Neural cell (in vitro differentiated cells): ENCODE measurements around the gene MRM1. TPM values are rescaled to one million over a fixed set of nuclear protein-coding genes. Genes with fewer than 3 reads are reported as not detected.

Source experiments
- H2AFZ ChIP-seq: fragments of 200-600, 300-800 bp; sonication (generic), shearing (Covaris generic); 2 replicates; pipeline ENCODE4 v1.6.0; 2014; ENCODE audit warnings: low read depth, mild to moderate bottlenecking, antibody characterized with exemption, low read length, moderate library complexity
- H3F3A ChIP-seq: fragments of 200-600 bp; shearing (Covaris generic); 2 replicates; pipeline ENCODE4 v1.6.1; 2016; ENCODE audit warnings: mild to moderate bottlenecking, moderate library complexity, mixed read lengths, antibody characterized with exemption, low read length; ENCODE audit not compliant: insufficient read depth, poor library complexity, severe bottlenecking
- H3K27ac ChIP-seq: fragments of 200-600, 300-800 bp; sonication (generic), shearing (Covaris generic); 2 replicates; pipeline ENCODE4 v1.5.1; 2014; ENCODE audit warnings: mild to moderate bottlenecking, low read length, moderate library complexity
- H3K27me3 ChIP-seq: fragments of 300-800, 200-600 bp; sonication (generic), shearing (Covaris generic); 2 replicates; pipeline ENCODE4 v1.6.0; 2014; ENCODE audit warnings: mild to moderate bottlenecking, low read depth, low read length, moderate library complexity; ENCODE audit not compliant: insufficient read depth
- H3K36me3 ChIP-seq: fragments of 300-800, 200-600 bp; sonication (generic), shearing (Covaris generic); 2 replicates; pipeline ENCODE4 v1.5.1; 2014; ENCODE audit warnings: mild to moderate bottlenecking, antibody characterized with exemption, low read length, moderate library complexity; ENCODE audit not compliant: insufficient read depth
- H3K4me2 ChIP-seq: fragments of 300-800, 200-600 bp; sonication (generic), shearing (Covaris generic); 2 replicates; pipeline ENCODE4 v1.6.0; 2014; ENCODE audit warnings: mild to moderate bottlenecking, low read length
- H3K4me3 ChIP-seq: fragments of 300-800, 200-600 bp; sonication (generic), shearing (Covaris generic); 2 replicates; pipeline ENCODE4 v1.5.1; 2014; ENCODE audit warnings: mild to moderate bottlenecking, low read length, moderate library complexity
- H3K79me2 ChIP-seq: fragments of 200-600 bp; shearing (Covaris generic); replicated peaks from 2 replicates; pipeline ENCODE4 v1.6.0; 2014; ENCODE audit warnings: mild to moderate bottlenecking, low read length, moderate library complexity; ENCODE audit not compliant: insufficient read depth
- H3K9ac ChIP-seq: fragments of 300-800, 200-600 bp; sonication (generic), shearing (Covaris generic); 2 replicates; pipeline ENCODE4 v1.6.1; 2016; ENCODE audit warnings: mild to moderate bottlenecking, low read length, mixed read lengths
- H3K9me2 ChIP-seq: fragments of 200-600 bp; shearing (Covaris generic); 2 replicates; pipeline ENCODE4 v1.6.1; 2016; ENCODE audit warnings: mild to moderate bottlenecking, low read length, mixed read lengths; ENCODE audit not compliant: insufficient read depth
- H3K9me3 ChIP-seq: fragments of 200-600, 300-800 bp; sonication (generic), shearing (Covaris generic); 2 replicates; pipeline ENCODE4 v1.6.1; 2016; ENCODE audit warnings: mild to moderate bottlenecking, mixed run types, low read length, moderate library complexity, mixed read lengths
- H4K20me1 ChIP-seq: fragments of 200-600 bp; shearing (Covaris generic); 2 replicates; pipeline ENCODE4 v1.6.1; 2016; ENCODE audit warnings: mild to moderate bottlenecking, mixed run types; ENCODE audit not compliant: insufficient read depth
- CTCF ChIP-seq: fragments of 450-650 bp; IDR thresholded peaks from 2 replicates; pipeline ENCODE4 v1.5.1; 2014; ENCODE audit warnings: antibody characterized with exemption, mild to moderate bottlenecking, moderate library complexity; ENCODE audit not compliant: poor library complexity, severe bottlenecking
- EP300 ChIP-seq: fragments of 450-650 bp; conservative IDR thresholded peaks from 2 replicates; pipeline ENCODE4 v1.6.1; 2014; ENCODE audit warnings: antibody characterized with exemption, mild to moderate bottlenecking, moderate library complexity; ENCODE audit not compliant: poor library complexity, severe bottlenecking
- EZH2 ChIP-seq: fragments of 200-600, 300-800 bp; shearing (Covaris generic), sonication (generic); IDR thresholded peaks from 2 replicates; pipeline ENCODE4 v1.6.1; 2014; ENCODE audit warnings: antibody characterized with exemption, low read length, borderline replicate concordance, mild to moderate bottlenecking; ENCODE audit not compliant: insufficient read depth, poor library complexity, severe bottlenecking
- MXI1 ChIP-seq: fragments of 450-650 bp; conservative IDR thresholded peaks from 2 replicates; pipeline ENCODE4 v1.6.1; 2014; ENCODE audit warnings: antibody characterized with exemption, mild to moderate bottlenecking; ENCODE audit not compliant: poor library complexity, severe bottlenecking
- POLR2AphosphoS5 ChIP-seq: IDR thresholded peaks from 2 replicates; pipeline ENCODE4 v1.6.1; 2012
- RAD21 ChIP-seq: fragments of 450-650 bp; conservative IDR thresholded peaks from 2 replicates; pipeline ENCODE4 v1.6.1; 2014; ENCODE audit warnings: antibody characterized with exemption, mild to moderate bottlenecking, moderate library complexity
- SMC3 ChIP-seq: fragments of 450-650 bp; conservative IDR thresholded peaks from 2 replicates; pipeline ENCODE4 v1.6.1; 2014; ENCODE audit warnings: antibody characterized with exemption, mild to moderate bottlenecking, moderate library complexity; ENCODE audit not compliant: poor library complexity
- TAF1 ChIP-seq: IDR thresholded peaks from 2 replicates; pipeline ENCODE4 v1.6.1; 2012; ENCODE audit warnings: low read depth
- polyA plus RNA-seq: library from polyadenylated mRNA; depleted of rRNA; stranded (reverse); fragments of >200 nt; gene quantifications from 2 replicates; pipeline ENCODE4 v1.2.3, GENCODE V29; 2014
- TF ChIP-seq, protein P1 (sequence below): IDR thresholded peaks from 2 replicates; pipeline ENCODE4 v1.6.1; 2012; ENCODE audit warnings: borderline replicate concordance

Gene MRM1
- polyA plus RNA-seq, 1 donor from 2014 or later, result 1.8 TPM

- Histone ChIP-seq H3K9me3 (no peaks in the 10 kb centered on the region), H3F3A (no peaks in the 10 kb centered on the region), H3K9me2 (no peaks in the 10 kb centered on the region), H3K9ac (no peak overlapping the region), H4K20me1 (no peaks in the 10 kb centered on the region), H3K27me3 (no peaks in the 10 kb centered on the region), H3K27ac (no peak overlapping the region), H2AFZ (no peak overlapping the region), H3K36me3 (no peaks in the 10 kb centered on the region), H3K4me2 (no peak overlapping the region), H3K4me3 (no peak overlapping the region), H3K79me2 (no peaks in the 10 kb centered on the region)
- TF ChIP-seq EP300 (no peak), CTCF (no peak), MXI1 (no peak), RAD21 (no peak), TAF1 (no peak), EZH2 (no peak), SMC3 (no peak), POLR2AphosphoS5 (no peak)
- TF ChIP-seq, protein P1, sequence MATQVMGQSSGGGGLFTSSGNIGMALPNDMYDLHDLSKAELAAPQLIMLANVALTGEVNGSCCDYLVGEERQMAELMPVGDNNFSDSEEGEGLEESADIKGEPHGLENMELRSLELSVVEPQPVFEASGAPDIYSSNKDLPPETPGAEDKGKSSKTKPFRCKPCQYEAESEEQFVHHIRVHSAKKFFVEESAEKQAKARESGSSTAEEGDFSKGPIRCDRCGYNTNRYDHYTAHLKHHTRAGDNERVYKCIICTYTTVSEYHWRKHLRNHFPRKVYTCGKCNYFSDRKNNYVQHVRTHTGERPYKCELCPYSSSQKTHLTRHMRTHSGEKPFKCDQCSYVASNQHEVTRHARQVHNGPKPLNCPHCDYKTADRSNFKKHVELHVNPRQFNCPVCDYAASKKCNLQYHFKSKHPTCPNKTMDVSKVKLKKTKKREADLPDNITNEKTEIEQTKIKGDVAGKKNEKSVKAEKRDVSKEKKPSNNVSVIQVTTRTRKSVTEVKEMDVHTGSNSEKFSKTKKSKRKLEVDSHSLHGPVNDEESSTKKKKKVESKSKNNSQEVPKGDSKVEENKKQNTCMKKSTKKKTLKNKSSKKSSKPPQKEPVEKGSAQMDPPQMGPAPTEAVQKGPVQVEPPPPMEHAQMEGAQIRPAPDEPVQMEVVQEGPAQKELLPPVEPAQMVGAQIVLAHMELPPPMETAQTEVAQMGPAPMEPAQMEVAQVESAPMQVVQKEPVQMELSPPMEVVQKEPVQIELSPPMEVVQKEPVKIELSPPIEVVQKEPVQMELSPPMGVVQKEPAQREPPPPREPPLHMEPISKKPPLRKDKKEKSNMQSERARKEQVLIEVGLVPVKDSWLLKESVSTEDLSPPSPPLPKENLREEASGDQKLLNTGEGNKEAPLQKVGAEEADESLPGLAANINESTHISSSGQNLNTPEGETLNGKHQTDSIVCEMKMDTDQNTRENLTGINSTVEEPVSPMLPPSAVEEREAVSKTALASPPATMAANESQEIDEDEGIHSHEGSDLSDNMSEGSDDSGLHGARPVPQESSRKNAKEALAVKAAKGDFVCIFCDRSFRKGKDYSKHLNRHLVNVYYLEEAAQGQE, result no peak
Observed at GRCh38 chr17:36650096-36650775, 48.9 kb downstream of the MRM1 start.

DNA sequence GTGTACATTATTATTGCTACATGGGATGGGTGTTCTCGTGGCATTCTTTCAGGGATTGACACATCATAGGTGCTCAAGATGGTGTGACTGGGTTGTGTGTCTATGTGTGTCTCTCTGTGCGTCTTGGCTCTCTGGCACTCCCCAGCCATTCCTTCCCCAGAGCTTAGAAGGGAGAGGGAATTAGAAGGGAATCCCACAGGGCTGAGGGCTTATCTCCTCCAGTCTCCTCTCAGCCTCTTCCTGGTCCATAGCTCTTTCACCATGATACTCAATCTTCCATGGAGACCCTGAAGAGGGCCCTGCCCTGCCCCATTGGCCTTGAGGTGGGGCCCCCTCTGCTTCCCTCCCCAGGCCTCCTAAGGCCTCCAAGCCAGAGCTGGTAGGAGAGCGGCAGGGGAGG lies 52.0 kb downstream of the MRM1 start:
- Histone ChIP-seq H3K9ac (no peak overlapping the region), H3K27me3 (peaks cover 18% of the 10 kb centered on the region), H3K79me2 (no peaks in the 10 kb centered on the region), H3K9me3 (no peaks in the 10 kb centered on the region), H3F3A (no peaks in the 10 kb centered on the region), H3K4me2 (no peak overlapping the region), H3K4me3 (no peak overlapping the region), H3K36me3 (no peaks in the 10 kb centered on the region), H3K27ac (no peak overlapping the region), H3K9me2 (no peaks in the 10 kb centered on the region), H4K20me1 (no peaks in the 10 kb centered on the region), H2AFZ (no peak overlapping the region)
- TF ChIP-seq CTCF, result no peak
- no peak for TF ChIP-seq TAF1
- TF ChIP-seq RAD21, result no peak
- TF ChIP-seq SMC3, result no peak
- TF ChIP-seq, protein P1, result no peak
- TF ChIP-seq MXI1, result no peak
- TF ChIP-seq POLR2AphosphoS5, result no peak
- no peak for TF ChIP-seq EZH2
- no peak for TF ChIP-seq EP300
